T-helper 2 cell treated with Interferon-gamma antibody and Interleukin-4, amounts not matched to agents 5 μg/mL and 100 μg/mL, for 36 hours (primary cell): Measurements from ENCODE around the gene SLC16A7.

Source experiments
- DNase-seq: peaks from one replicate; pipeline ENCODE4 v3.0.0; 2021; ENCODE audit warnings: low spot score
- H3K27ac Mint-ChIP-seq: one replicate; pipeline ENCODE4 v1.8.0; 2021; ENCODE audit warnings: mild to moderate bottlenecking, mixed read lengths
- H3K27me3 Mint-ChIP-seq: one replicate; pipeline ENCODE4 v1.8.0; 2021; ENCODE audit warnings: low read depth, mixed read lengths
- H3K36me3 Mint-ChIP-seq: one replicate; pipeline ENCODE4 v1.8.0; 2021; ENCODE audit warnings: low read depth, mixed read lengths
- H3K4me1 Mint-ChIP-seq: one replicate; pipeline ENCODE4 v1.8.0; 2021; ENCODE audit warnings: low read depth, mixed read lengths
- H3K4me3 Mint-ChIP-seq: one replicate; pipeline ENCODE4 v1.8.0; 2022; ENCODE audit warnings: mild to moderate bottlenecking, moderate library complexity, mixed read lengths
- H3K9me3 Mint-ChIP-seq: one replicate; pipeline ENCODE4 v1.8.0; 2021; ENCODE audit warnings: mixed read lengths

The SLC16A7 gene

DNA sequence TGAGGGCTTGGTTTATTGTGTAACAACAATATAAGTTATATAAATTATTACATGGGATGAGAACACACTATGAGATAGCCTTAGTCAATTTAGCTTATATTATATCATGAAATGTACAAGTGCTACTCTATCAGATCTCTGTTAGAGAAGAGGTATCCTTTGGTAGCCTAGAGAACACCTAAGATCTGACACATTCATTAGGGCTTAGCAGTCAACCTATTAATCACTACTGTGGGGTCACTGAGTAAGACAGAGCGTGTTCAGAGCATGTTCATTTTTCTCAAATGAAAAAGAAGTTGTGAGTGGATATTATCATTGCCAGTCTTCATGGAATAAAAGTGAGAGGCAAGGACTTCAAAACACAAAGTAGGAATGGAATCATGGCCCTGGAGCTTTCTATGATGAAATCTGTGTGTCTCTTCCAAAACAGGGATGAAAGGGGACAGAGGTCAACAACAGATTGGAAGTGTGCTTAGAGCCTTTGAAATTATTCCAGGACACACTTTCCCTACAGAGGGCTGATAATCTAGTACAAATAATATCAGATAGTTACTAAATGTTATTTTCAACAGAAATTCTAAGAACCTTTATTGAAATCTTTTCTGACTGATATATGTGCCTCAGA, 114.3 kb downstream of the SLC16A7 start:
- Mint-ChIP-seq H3K27ac (no peak overlapping the region), H3K36me3 (peaks cover 21% of the 10 kb centered on the region), H3K4me3 (no peak overlapping the region), H3K27me3 (no peaks in the 10 kb centered on the region), H3K4me1 (no peaks in the 10 kb centered on the region), H3K9me3 (no peaks in the 10 kb centered on the region)
- DNase-seq: no peak

DNA sequence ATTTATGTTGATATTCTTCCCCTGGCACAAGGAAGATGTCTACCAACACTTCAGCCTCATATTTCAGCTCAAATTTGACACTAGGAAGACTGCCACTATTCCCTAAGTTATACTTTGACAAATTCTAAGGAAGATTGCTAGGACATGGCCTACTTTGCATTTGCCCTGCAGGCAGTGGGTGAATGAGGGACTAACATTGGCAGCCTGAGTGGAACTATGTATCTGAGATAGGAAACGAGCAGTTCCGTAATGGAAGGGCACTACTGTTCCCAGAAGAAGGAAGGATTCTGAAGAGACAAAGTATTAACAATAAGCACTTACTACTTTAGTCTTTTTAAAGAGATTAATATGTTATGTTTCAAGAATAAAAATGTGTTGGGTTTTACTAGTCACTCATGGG, 115.1 kb downstream of the SLC16A7 start:
- Mint-ChIP-seq H3K4me1 (no peaks in the 10 kb centered on the region), H3K4me3 (no peak overlapping the region), H3K27ac (no peak overlapping the region)

DNA sequence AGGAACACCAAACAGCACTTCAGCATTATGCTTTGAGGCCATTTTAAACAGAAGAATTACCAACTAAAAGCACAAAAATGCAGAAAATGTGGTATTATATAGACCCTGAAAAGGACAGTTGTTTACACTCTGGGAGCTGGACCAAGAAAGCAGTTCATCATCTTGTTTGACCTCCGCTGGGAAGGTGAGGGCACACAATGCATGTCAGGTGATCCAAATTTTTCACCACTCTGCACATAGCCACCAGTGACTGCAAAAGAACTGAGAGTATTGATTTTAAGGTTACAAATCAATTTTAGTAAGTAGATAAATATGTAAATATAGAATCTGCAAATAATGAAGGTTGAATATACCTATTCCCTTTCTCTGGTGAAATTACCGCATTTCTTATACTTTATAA, 119.6 kb downstream of the SLC16A7 start:
- no peak overlapping the region for H3K4me3 Mint-ChIP-seq
- H3K36me3 Mint-ChIP-seq: peaks cover 16% of the 10 kb centered on the region
- no peak for DNase-seq
- peaks cover 3% of the 10 kb centered on the region for H3K4me1 Mint-ChIP-seq
- no peaks in the 10 kb centered on the region for H3K9me3 Mint-ChIP-seq
- H3K27me3 Mint-ChIP-seq: no peaks in the 10 kb centered on the region
- H3K27ac Mint-ChIP-seq: no peak overlapping the region

More for the DNA sequence above, 115.1 kb downstream of the SLC16A7 start:
- DNase-seq: no peak
- Mint-ChIP-seq H3K27me3 (no peaks in the 10 kb centered on the region), H3K9me3 (no peaks in the 10 kb centered on the region), H3K36me3 (peaks cover 17% of the 10 kb centered on the region)

DNA sequence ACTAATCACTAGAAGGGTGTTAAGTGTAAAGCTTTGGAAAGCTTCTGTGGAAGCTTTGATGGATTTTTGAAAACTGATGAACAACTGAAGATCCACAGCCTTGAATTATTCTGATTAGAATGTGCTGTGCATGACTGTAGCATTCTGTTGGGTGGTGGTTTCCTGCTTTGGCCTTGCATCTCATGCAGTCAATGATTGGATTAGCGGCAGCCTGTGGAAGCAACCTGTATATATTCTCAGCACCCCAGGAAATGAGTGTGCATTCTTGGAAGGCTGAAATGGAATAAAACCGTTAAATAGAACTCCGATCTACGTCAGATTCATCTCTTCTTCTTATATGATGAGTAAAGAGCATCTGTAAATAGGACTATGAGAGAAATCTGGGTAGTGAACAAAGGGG, 120.2 kb downstream of the SLC16A7 start:
- H3K4me1 Mint-ChIP-seq: peaks cover 3% of the 10 kb centered on the region
- no peak overlapping the region for H3K4me3 Mint-ChIP-seq
- no peaks in the 10 kb centered on the region for H3K27me3 Mint-ChIP-seq
- H3K36me3 Mint-ChIP-seq: peaks cover 16% of the 10 kb centered on the region
- DNase-seq: no peak
- H3K27ac Mint-ChIP-seq: no peak overlapping the region
- no peaks in the 10 kb centered on the region for H3K9me3 Mint-ChIP-seq

DNA sequence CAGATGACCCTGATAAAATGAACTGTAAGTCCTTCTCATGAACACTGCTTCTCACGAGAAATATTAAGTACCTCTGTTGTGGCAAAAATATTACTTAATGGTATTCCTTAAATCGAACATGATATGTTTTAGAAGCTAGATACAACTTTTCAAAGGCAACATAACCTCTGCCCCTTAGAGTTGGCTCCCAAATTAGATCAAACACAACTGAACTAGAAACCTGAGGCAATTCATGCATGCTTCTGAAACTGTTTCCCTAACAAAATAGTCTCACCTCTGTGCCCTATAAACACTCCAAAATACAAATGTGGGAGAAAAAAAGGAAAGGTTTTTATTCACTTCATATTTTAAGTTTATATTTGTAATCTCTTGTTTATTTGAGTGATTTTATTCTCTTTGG, 121.6 kb downstream of the SLC16A7 start:
- H3K36me3 Mint-ChIP-seq: peaks cover 14% of the 10 kb centered on the region
- DNase-seq: no peak

DNA sequence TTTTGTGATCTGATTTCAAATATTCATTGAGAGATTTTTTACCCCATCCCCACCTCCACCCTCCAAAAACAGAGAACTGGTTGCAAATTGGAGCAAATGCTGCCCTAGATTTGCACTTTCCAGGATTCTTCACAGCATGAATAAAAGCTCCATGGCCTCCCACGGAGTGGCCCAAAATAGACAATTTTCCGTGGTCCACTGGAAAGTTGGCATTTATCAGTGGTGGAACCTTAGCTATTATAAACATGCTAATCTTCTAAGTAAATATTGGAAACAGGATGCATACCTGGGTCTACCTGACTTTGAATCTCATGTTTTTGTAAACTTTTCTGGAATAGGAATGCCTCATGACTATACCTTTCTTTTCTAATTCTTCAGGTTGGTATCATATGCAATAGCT, 123.9 kb downstream of the SLC16A7 start:
- no peaks in the 10 kb centered on the region for H3K27me3 Mint-ChIP-seq
- H3K27ac Mint-ChIP-seq: no peak overlapping the region
- H3K4me1 Mint-ChIP-seq: peaks cover 3% of the 10 kb centered on the region
- H3K9me3 Mint-ChIP-seq: no peaks in the 10 kb centered on the region
- peaks cover 12% of the 10 kb centered on the region for H3K36me3 Mint-ChIP-seq
- no peak for DNase-seq
- H3K4me3 Mint-ChIP-seq: no peak overlapping the region

More for the DNA sequence above, 121.6 kb downstream of the SLC16A7 start:
- Mint-ChIP-seq H3K4me3 (no peak overlapping the region), H3K27ac (no peak overlapping the region), H3K9me3 (no peaks in the 10 kb centered on the region), H3K4me1 (peaks cover 3% of the 10 kb centered on the region), H3K27me3 (no peaks in the 10 kb centered on the region)

DNA sequence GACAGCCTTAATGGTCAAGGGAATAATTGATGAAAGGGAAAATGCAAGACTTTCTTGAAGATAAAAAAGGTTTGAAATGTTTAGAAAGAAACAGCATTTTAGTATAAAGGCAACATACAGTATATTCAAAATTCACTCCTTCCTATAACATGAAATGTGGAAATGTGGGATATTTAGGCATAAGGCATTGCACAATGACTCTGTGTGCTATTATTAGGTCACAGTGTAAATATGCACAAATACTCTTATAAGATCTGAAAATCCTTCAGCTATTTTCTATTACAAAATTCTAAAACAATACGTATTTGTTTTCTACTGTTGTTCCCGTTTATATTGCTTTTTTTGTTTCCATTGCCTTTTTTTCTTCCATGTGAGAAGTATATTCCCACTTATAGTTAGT, 127.7 kb downstream of the SLC16A7 start:
- Mint-ChIP-seq H3K9me3 (no peaks in the 10 kb centered on the region), H3K36me3 (peaks cover 8% of the 10 kb centered on the region), H3K4me1 (no peaks in the 10 kb centered on the region), H3K4me3 (no peak overlapping the region), H3K27ac (no peak overlapping the region), H3K27me3 (no peaks in the 10 kb centered on the region)
- DNase-seq: no peak

DNA sequence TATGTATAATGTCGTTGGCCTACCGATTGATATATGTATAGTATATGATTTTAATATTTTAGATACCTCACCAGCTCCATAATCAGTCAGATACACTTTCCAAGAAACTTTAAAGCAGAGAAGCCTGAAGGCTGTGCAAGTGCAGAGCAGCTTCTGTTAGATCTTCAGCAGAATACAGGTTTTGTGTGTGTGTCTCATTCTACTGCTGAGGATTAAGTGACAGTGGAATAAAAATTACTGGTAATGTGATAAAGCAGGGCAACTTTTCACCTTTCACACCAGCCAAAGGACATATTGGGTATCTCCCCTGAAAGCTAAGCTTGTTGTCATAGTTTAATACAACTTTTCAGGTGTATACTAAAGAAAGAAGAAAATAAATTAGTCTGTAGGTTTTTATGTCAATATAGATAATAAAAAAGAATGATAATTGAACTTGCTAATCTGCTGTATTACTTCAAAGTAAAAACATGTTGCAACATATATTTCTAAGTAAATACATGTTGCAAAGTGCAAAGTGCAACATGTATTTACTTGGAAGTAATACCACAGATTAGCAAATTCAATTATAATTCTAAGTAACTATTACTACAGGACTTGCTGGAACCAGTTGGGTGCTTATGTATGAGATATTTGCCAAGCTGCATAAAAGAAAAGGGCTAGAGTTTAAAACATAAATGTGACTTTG, 128.3 kb downstream of the SLC16A7 start:
- Mint-ChIP-seq H3K27me3 (no peaks in the 10 kb centered on the region), H3K36me3 (peaks cover 2% of the 10 kb centered on the region), H3K4me3 (no peak overlapping the region), H3K4me1 (no peaks in the 10 kb centered on the region), H3K27ac (no peak overlapping the region), H3K9me3 (no peaks in the 10 kb centered on the region)
- no peak for DNase-seq

DNA sequence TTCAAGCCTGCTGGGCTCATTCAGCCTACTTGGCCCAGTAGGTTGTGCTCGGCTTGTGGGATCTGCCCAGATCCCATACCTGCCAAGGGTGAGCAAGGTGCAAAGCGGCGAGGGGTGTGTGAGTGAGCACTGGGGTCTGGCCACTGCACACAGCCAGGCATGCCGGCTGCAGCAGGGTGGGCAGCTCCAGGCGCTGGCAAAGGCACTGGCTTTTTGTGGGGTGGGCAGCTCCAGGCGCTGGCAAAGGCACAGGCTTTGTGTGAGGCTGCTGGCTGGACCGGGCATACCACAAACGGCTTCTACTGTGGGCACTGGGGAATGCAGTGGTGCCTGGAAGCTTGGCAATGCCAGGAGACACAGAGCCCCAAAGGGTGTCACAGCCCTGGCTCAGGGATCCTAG, 137.4 kb downstream of the SLC16A7 start:
- H3K9me3 Mint-ChIP-seq: no peaks in the 10 kb centered on the region
- H3K4me1 Mint-ChIP-seq: peaks cover 5% of the 10 kb centered on the region
- peaks cover 6% of the 10 kb centered on the region for H3K36me3 Mint-ChIP-seq
- H3K27ac Mint-ChIP-seq: no peak overlapping the region
- H3K27me3 Mint-ChIP-seq: no peaks in the 10 kb centered on the region
- H3K4me3 Mint-ChIP-seq: no peak overlapping the region
- no peak for DNase-seq

DNA sequence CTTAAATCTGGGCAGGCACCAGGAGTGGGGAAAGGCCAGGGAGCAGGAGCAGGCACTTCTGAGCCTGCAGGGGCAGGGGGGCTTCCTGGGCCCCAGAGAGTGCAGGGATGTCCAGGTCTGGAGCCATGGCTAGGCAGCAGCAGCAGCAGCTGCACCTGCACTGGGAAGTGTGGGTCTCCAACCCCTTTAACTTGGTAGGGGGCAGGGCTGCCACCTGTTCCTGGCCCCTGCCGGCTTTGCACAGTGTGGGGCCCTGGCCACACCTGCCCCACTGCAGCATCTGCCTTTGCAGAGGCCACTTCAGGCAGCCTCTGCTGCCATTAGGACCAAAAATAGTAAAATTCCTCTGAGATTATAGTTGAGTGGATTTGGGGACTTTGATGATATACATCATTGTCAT, 138.5 kb downstream of the SLC16A7 start:
- Mint-ChIP-seq H3K4me3 (no peak overlapping the region), H3K27me3 (no peaks in the 10 kb centered on the region), H3K9me3 (no peaks in the 10 kb centered on the region), H3K36me3 (peaks cover 7% of the 10 kb centered on the region), H3K27ac (no peak overlapping the region), H3K4me1 (peaks cover 5% of the 10 kb centered on the region)
- no peak for DNase-seq

DNA sequence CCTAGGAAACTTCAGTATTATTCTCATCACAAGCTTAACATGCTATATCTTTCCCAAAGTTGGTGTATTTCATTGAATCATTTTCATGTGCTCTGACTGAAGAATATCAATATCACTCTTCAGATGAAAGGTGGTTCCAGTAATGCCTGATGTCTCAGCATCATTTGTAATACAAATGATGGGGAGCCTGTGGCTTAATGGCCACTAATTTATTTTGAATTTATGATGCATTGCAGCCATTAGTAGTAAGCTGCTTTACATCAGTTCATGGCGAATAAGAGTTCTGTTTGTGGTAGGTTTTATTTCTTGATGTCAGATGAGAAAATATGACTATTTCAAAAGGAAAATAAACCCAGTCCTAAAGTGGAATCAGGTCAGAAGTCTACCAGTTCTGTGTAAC, 139.4 kb downstream of the SLC16A7 start:
- no peaks in the 10 kb centered on the region for H3K9me3 Mint-ChIP-seq
- H3K4me3 Mint-ChIP-seq: no peak overlapping the region
- no peak overlapping the region for H3K27ac Mint-ChIP-seq
- peaks cover 7% of the 10 kb centered on the region for H3K36me3 Mint-ChIP-seq
- no peaks in the 10 kb centered on the region for H3K27me3 Mint-ChIP-seq
- peaks cover 5% of the 10 kb centered on the region for H3K4me1 Mint-ChIP-seq
- DNase-seq: no peak

DNA sequence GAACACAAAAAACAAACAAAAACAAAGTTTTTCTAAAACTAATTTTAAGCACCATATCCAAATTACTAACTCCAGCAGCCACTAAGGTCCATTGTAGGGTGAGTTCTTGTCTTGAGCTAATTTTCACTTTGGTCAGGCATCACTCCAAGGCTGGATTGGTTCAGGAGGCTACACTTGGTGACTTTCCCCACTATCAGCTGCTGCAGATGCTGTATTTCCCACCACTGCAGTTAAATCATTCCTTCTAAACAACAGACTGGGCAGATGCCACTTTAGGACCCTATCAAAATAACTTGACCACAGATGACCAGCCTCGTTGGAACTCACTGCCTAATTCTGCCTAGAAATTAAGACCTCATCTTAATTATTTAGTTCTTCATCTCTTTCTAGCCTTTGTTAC, 140.5 kb downstream of the SLC16A7 start:
- no peak for DNase-seq
- H3K36me3 Mint-ChIP-seq: peaks cover 7% of the 10 kb centered on the region
- H3K9me3 Mint-ChIP-seq: no peaks in the 10 kb centered on the region
- H3K27ac Mint-ChIP-seq: no peak overlapping the region
- H3K4me3 Mint-ChIP-seq: no peak overlapping the region
- H3K27me3 Mint-ChIP-seq: no peaks in the 10 kb centered on the region
- peaks cover 5% of the 10 kb centered on the region for H3K4me1 Mint-ChIP-seq

DNA sequence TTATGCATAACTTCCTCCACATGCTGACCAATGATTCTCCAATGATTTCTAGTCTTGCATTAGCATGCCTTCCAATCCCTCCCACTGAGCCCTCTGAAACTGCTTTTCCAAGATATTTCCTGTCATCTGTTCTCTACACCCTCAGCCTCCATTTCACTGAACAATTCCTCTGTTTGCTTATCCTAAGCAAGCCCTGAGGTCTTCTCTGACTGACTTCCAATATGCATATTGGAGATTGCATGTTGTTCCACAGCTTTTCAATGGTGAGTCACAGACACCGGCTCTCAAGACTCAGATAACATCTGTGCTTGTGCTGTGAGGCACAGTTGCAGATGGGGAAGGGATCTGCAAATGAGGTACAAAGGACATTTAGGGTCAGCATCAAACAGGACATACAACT, 141.0 kb downstream of the SLC16A7 start:
- Mint-ChIP-seq H3K36me3 (peaks cover 7% of the 10 kb centered on the region), H3K27ac (no peak overlapping the region), H3K9me3 (no peaks in the 10 kb centered on the region), H3K27me3 (no peaks in the 10 kb centered on the region), H3K4me3 (no peak overlapping the region), H3K4me1 (peaks cover 5% of the 10 kb centered on the region)
- no peak for DNase-seq

DNA sequence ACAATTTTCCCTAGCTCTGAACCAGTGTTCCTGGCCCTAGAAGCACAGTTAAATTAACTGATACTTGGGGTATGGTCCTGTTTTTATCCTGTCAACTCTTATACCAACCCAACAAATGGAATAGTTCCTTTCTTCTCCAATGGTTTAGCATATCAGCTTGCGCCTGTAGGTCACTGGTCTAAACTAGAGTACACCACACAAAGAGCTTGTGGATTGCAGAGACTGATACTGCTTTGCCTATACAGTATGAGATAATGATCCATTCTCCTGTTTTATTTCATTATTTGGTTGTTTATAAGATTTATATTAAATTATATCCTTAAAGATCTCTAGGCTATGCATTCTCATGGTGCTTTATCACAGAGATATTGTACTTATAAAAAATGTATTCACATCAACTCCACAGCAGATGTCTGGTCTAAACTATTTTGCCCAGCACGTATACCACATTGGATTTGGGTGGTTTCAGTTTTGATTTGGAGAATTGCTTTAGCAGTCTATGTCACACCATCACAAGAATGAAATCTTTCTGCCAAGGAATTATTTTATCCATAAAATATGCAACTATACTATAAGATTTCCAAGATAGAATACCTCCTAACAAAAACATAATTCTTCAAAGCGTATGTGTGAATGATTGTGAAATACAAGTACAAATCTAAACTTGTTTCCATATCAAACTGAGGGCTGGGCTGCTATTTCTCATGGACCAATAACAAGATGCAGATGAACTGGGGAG, 142.1 kb downstream of the SLC16A7 start:
- DNase-seq: no peak
- Mint-ChIP-seq H3K36me3 (peaks cover 7% of the 10 kb centered on the region), H3K4me3 (no peak overlapping the region), H3K27me3 (no peaks in the 10 kb centered on the region), H3K27ac (no peak overlapping the region), H3K9me3 (no peaks in the 10 kb centered on the region), H3K4me1 (peaks cover 5% of the 10 kb centered on the region)
